MM.1S (cell line): Measurements from ENCODE around the gene MALSU1.

Source experiments
- DNase-seq: peaks from one replicate; pipeline ENCODE4 v3.0.0-alpha.2; 2015
- H2AFZ ChIP-seq: fragments of 300-600 bp; sonication (generic); 2 replicates; pipeline ENCODE4 v1.6.0; 2016; ENCODE audit warnings: antibody characterized with exemption, low read length
- H3F3A ChIP-seq: fragments of 300-600 bp; sonication (generic); 2 replicates; pipeline ENCODE4 v1.6.1; 2016; ENCODE audit warnings: mild to moderate bottlenecking, antibody characterized with exemption, low read length, moderate library complexity, mixed read lengths; ENCODE audit not compliant: insufficient read depth
- H3K27ac ChIP-seq: fragments of 300-600 bp; sonication (generic); 2 replicates; pipeline ENCODE4 v1.5.1; 2016; ENCODE audit warnings: mild to moderate bottlenecking, low read length
- H3K27me3 ChIP-seq: fragments of 300-600 bp; sonication (generic); replicated peaks from 2 replicates; pipeline ENCODE4 v1.6.0; 2016; ENCODE audit warnings: low read length; ENCODE audit not compliant: insufficient read depth
- H3K36me3 ChIP-seq: fragments of 300-600 bp; sonication (generic); replicated peaks from 2 replicates; pipeline ENCODE4 v1.6.1; 2016; ENCODE audit warnings: mild to moderate bottlenecking, low read length, mixed read lengths; ENCODE audit not compliant: insufficient read depth
- H3K4me1 ChIP-seq: fragments of 300-600 bp; sonication (generic); 2 replicates; pipeline ENCODE4 v1.6.1; 2016; ENCODE audit warnings: low read length, mixed read lengths
- H3K4me2 ChIP-seq: fragments of 300-600 bp; sonication (generic); 2 replicates; pipeline ENCODE4 v1.6.0; 2016; ENCODE audit warnings: low read depth, low read length
- H3K4me3 ChIP-seq: fragments of 300-600 bp; sonication (generic); 2 replicates; pipeline ENCODE4 v1.5.1; 2016; ENCODE audit warnings: low read length, mixed read lengths
- H3K79me2 ChIP-seq: fragments of 300-600 bp; sonication (generic); 2 replicates; pipeline ENCODE4 v1.6.1; 2016; ENCODE audit warnings: mixed run types, low read length, mixed read lengths
- H3K9ac ChIP-seq: fragments of 300-600 bp; sonication (generic); 2 replicates; pipeline ENCODE4 v1.6.1; 2016; ENCODE audit warnings: low read length, mixed read lengths
- H3K9me2 ChIP-seq: fragments of 300-600 bp; sonication (generic); replicated peaks from 2 replicates; pipeline ENCODE4 v1.6.1; 2016; ENCODE audit warnings: mild to moderate bottlenecking, low read length, mixed read lengths; ENCODE audit not compliant: insufficient read depth
- H3K9me3 ChIP-seq: fragments of 300-600 bp; sonication (generic); replicated peaks from 2 replicates; pipeline ENCODE4 v1.6.1; 2016; ENCODE audit warnings: mild to moderate bottlenecking, low read length, mixed read lengths; ENCODE audit not compliant: insufficient read depth
- H4K20me1 ChIP-seq: fragments of 300-600 bp; sonication (generic); 2 replicates; pipeline ENCODE4 v1.6.1; 2016; ENCODE audit warnings: mild to moderate bottlenecking, low read length, moderate library complexity, mixed read lengths; ENCODE audit not compliant: insufficient read depth
- EZH2 ChIP-seq: fragments of 300-600 bp; sonication (generic); optimal IDR thresholded peaks from 2 replicates; pipeline ENCODE3; 2017; ENCODE audit warnings: low read depth, mild to moderate bottlenecking, antibody characterized with exemption, low read length, mixed read lengths
- EZH2phosphoT487 ChIP-seq: fragments of 300-600 bp; sonication (generic); IDR thresholded peaks from 2 replicates; pipeline ENCODE4 v1.6.1; 2018; ENCODE audit warnings: antibody characterized with exemption, low read length
- TF ChIP-seq, protein P1 (sequence below): fragments of 300-600 bp; sonication (generic); IDR thresholded peaks from 2 replicates; pipeline ENCODE4 v1.5.1; 2016; ENCODE audit warnings: antibody characterized with exemption, low read length, mixed read lengths

MALSU1 gene

DNA sequence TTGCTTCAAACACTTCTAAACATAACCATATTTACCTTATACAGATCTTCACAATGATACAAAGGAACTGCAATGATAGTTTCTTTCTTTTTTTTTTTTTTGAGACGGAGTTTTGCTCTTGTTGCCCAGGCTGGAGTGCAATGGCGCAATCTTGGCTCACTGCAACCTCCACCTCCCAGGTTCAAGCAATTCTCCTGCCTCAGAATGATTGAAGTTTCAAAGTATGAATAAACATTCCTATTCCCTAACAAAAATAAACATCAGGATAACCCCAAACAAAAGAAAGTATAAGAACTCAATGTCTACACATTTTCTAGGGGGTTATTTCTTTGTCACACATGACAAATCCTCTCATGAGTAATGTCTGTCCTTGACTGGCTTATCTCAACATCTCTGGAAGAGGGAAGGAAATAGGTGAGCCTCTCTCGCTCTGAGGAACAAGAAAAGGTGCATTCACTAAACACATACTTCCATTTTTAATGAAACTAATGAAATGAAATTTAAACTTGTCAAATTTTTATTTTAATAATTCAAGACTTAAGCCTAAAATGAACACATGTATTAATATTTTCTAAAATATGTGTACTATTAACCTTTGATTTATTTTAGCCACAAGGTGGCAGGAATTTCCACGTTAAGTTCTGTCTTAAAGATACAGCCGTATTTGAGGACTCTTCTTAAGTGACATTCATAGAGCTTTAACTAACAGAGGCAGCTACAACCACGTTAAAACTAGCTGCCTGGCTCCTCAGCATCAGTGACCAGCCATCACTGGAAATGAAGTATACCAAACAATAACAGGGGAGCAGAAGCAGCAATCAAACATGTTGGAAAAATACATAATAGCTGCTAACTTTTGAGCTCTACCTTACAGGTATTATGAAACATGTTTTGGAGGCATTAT, 58.3 kb downstream of the MALSU1 start:
- Histone ChIP-seq H3K4me3 (no peak overlapping the region), H2AFZ (no peak overlapping the region), H3K9me2 (no peaks in the 10 kb centered on the region), H3K79me2 (no peaks in the 10 kb centered on the region), H3F3A (no peaks in the 10 kb centered on the region), H3K9ac (no peak overlapping the region), H4K20me1 (no peaks in the 10 kb centered on the region), H3K27ac (no peak overlapping the region), H3K27me3 (no peaks in the 10 kb centered on the region), H3K4me2 (no peak overlapping the region), H3K9me3 (no peaks in the 10 kb centered on the region), H3K36me3 (no peaks in the 10 kb centered on the region), H3K4me1 (peaks cover 11% of the 10 kb centered on the region)
- TF ChIP-seq, protein P1, sequence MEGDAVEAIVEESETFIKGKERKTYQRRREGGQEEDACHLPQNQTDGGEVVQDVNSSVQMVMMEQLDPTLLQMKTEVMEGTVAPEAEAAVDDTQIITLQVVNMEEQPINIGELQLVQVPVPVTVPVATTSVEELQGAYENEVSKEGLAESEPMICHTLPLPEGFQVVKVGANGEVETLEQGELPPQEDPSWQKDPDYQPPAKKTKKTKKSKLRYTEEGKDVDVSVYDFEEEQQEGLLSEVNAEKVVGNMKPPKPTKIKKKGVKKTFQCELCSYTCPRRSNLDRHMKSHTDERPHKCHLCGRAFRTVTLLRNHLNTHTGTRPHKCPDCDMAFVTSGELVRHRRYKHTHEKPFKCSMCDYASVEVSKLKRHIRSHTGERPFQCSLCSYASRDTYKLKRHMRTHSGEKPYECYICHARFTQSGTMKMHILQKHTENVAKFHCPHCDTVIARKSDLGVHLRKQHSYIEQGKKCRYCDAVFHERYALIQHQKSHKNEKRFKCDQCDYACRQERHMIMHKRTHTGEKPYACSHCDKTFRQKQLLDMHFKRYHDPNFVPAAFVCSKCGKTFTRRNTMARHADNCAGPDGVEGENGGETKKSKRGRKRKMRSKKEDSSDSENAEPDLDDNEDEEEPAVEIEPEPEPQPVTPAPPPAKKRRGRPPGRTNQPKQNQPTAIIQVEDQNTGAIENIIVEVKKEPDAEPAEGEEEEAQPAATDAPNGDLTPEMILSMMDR, result peak; percentile 51
- TF ChIP-seq EZH2, result no peak
- DNase-seq, result peak; percentile 58

DNA sequence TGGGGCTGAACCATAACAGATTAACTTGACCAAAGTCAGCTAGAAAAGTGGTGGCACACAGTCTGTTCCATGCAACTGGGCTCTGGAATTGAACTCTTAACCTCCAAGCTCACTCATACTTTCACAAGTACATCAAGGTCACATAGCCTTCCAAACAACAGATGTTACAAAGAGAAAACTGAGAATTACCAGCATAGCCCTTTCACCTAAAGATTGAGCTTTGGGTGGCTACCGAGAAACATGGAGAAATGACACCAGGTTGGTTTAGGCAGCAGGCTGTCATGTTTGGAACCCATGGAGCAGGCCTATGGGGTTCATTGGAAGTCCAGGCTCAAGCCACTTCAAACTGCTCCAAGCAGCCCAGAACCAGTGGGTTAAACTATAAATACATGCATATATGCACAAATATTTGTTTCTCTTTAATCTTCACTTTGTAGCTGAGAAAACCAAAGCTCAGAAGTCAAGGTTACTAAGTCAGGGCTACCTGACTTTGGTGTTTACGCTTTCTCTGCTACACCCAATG, 59.1 kb downstream of the MALSU1 start:
- Histone ChIP-seq H3K9ac (no peak overlapping the region), H3K9me3 (no peaks in the 10 kb centered on the region), H3K79me2 (no peaks in the 10 kb centered on the region), H3K4me3 (no peak overlapping the region), H3K4me2 (no peak overlapping the region), H3F3A (no peaks in the 10 kb centered on the region), H4K20me1 (no peaks in the 10 kb centered on the region), H3K9me2 (no peaks in the 10 kb centered on the region), H3K27ac (no peak overlapping the region), H2AFZ (no peak overlapping the region), H3K27me3 (no peaks in the 10 kb centered on the region), H3K36me3 (no peaks in the 10 kb centered on the region), H3K4me1 (peaks cover 5% of the 10 kb centered on the region)
- TF ChIP-seq EZH2phosphoT487 (no peak), EZH2 (no peak)
- TF ChIP-seq, protein P1, result no peak
- no peak for DNase-seq
